NT2/D1 (cell line): ENCODE results near the gene AP3B1.

Experiments used
- SUZ12 ChIP-seq: IDR thresholded peaks from 2 replicates; pipeline ENCODE4 v1.6.1; 2011; ENCODE audit not compliant: insufficient read length, insufficient read depth; ENCODE audit errors: extremely low read depth
- YY1 ChIP-seq: IDR thresholded peaks from 2 replicates; pipeline ENCODE4 v1.6.1; 2011; ENCODE audit not compliant: insufficient read length, insufficient read depth

DNA sequence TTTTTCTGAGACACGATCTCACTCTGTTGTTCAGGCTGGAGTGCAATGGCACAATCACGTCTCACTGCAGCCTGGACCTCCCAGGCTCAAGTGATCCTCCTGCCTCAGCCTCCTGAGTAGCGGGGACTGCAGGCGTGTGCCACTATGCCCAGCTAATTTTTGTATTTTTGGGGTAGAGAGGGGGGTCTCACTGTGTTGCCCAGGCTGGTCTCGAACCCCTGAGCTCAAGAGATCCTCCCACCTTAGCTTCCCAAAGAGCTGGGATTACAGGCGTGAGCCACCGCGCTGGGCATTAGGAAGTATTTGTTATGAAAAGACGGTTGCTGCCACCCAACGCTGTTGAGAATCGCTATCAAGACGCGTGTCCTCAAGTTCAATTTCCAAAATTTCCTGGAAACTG is 337.4 kb downstream of the AP3B1 start:
- TF ChIP-seq SUZ12 (no peak), YY1 (no peak)
